Glomerular visceral epithelial cell (primary cell): Measurements from ENCODE around the gene SMTN.

ENCODE experiments used
- DNase-seq: peaks from one replicate; pipeline ENCODE4 v3.0.0-alpha.2; 2016; ENCODE audit errors: extremely low spot score

SMTN gene

DNA sequence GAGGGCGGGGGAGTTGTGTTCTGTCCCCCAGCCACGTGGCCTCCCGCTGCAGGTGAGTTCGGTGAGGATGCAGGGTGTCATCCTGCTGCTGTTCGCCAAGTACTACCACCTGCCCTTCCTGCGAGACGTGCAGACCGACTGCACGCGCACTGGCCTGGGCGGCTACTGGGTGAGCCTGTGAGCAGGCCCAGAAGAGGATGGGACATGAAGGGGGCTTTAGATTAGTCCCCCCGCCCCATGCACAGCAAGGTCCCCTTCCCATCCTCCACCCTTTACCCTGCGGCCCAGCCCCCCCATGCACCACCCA, 45.7 kb downstream of the SMTN start:
- DNase-seq: no peak

DNA sequence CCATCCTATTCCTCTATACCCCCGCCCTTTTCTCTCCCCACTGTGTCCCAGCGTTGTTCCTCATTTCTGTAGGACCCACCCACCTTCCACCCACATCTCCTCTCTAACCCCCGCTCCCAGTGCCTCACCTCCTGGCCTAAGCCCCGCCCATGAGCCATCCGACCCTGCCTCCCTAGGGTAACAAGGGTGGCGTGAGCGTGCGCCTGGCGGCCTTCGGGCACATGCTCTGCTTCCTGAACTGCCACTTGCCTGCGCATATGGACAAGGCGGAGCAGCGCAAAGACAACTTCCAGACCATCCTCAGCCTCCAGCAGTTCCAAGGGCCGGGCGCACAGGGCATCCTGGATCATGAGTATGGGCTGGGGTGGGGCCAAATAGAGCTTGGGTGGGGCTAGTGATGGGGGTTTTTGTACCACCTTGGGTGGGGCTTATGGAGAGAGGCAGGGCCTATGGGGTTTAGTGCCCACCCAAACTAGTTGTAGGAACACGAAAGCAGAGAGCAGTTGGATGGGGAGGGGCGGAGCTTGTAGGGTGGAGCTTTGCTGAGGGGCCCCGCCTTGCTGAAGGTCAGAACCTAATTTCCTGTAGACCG, 46.2 kb downstream of the SMTN start:
- no peak for DNase-seq

DNA sequence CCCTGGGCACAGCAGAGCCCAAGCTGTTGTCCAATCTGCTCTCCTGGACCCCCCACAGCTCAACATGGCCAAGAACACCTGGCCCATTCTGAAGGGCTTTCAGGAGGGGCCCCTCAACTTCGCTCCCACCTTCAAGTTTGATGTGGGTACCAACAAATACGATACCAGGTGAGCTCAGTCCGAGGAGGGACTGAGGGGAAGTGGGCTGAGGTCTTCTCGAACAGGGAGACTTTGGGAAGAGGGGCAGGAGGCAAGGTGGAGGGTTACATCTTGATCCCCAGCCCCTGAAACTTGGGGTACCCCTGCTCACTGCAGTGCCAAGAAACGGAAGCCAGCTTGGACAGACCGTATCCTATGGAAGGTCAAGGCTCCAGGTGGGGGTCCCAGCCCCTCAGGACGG, 47.0 kb downstream of the SMTN start:
- no peak for DNase-seq

DNA sequence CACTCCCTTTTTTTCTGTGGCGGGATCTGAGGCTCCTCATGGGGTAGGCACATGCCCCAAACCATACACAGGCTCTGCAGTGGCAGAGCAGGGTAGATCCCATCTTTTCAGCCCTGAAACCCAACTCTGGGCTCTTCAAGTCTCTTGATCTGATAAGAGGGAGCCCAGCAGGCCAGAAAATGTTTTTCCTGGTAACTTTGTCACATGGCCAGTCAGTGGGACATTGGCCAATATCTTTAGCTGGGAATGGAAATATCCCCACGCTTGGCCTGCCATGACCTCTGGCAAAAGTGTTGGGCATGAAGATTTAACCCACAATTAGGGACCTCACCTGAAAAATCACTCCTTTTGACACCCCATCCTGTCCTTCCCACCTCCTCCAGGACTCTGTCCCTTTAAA, 49.8 kb downstream of the SMTN start:
- DNase-seq: no peak

DNA sequence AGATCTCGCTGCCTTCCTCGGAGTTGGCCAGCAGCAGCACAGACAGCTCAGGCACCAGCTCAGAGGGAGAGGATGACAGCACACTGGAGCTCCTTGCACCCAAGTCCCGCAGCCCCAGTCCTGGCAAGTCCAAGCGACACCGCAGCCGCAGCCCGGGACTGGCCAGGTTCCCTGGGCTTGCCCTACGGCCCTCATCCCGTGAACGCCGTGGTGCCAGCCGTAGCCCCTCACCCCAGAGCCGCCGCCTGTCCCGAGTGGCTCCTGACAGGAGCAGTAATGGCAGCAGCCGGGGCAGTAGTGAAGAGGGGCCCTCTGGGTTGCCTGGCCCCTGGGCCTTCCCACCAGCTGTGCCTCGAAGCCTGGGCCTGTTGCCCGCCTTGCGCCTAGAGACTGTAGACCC, 52.8 kb downstream of the SMTN start:
- DNase-seq: no peak

DNA sequence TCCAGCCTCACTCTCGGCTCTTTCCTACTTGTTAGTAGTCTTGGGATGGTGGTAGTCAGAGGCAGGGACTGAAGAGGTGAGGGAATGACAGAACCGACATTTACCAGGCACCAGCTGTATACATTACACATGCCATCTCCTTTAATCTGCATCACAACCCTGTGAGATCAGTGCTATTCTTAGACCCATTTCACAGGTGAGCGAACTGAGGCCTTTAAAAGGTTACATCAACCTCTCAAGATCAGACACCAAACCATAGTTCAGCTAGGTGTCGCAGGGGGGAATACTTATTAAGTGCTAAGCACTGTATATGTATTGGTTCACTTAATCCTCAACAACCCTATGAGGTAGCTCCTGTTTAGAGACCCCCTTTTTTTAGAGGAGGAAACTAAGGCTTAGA, 53.6 kb downstream of the SMTN start:
- DNase-seq: no peak

DNA sequence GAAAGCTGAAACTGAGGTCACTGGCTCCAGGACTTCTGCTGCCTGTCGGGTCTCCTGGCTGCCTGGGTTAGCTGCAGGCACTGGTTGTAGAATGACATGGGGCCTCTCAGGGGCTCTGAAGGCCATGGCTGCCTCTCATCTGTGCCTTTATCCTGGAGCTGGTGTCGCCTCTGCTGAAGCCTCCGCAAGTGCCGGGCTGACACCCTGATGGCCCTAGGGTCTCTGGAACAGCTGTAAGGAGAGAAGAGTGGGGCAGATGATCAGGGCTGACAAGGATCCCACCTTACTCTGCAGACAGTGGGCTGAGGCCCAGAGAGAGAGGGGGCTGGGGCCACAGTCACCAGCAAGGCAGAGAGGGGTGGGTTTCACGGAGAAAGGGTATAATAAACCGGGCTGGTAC, 54.6 kb downstream of the SMTN start:
- no peak for DNase-seq

DNA sequence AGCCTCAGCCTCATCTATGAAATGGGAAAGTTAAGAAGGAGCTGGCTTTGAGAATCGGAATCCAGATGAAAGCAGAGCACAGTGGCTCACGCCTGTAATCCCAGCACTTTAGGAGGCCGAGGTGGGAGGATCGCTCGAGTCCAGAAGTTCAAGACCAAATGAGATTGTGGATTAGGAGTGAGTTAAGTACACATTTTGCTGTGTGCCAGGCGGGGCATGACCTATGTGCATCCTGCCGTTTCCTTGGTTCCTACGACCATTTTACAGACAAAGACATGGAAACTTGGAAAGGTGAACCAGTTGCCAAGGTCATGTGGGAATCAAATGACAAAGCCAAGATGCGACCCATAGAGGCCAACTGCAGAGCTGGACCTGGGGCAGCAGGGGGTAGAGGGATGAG, 55.0 kb downstream of the SMTN start:
- no peak for DNase-seq

DNA sequence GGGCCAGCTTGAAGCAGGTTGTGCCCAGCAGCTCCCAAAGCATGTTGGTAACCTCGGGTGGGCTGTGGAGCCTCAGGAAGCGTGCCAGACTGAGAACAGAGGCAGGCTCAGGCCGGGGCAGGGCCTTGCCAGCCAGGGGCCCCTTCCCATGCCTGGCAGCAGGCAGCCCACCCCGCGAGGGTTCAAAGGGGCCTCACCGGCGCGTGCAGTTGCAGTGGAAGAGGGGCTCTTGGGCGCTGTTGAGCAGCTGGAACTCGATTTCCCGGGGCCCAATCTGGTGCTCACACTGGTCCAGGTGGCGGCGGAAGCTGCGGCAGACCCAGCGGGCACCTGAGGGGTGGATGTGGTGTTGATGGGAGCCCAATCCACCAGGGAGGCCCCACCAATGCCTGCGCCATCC, 55.6 kb downstream of the SMTN start:
- no peak for DNase-seq

DNA sequence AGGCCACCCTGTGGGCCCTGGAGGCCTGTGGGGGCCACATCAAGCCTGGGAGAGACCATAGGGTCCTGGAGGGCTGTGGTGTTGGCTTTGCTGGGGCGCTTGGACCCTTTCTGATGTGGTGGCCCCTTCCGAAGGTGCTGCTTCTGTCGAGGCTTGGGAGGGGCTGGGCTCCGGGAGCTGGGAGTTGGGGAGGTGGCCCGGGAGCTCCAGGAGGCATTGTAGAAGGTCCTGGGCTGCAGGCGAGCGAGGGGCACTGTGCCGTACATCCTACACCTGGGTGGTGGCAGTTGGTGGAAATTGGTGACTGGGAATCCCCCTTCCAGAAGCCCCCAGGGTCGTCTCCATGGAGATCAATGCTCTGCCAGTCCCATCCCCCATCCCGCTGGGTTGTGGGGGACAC, 56.6 kb downstream of the SMTN start:
- no peak for DNase-seq

DNA sequence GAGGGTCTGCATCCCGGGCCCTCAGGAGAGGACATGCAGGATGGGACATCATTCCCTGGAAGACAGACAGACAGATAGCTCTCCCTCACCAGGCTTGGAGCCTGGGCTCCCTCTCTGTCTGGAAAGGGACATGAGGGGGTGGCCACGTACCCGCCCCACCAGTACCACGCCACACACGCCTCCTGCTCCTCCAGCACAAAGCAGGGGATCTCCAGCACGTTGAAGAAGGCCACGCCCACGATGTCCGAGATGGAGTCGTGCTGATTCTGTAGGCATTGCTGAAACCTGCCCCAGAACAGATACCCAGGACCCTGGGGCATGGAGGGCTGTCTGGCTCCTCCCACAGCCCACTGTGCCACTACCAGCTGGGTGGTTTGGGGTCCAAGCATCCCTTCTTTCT, 57.0 kb downstream of the SMTN start:
- no peak for DNase-seq

DNA sequence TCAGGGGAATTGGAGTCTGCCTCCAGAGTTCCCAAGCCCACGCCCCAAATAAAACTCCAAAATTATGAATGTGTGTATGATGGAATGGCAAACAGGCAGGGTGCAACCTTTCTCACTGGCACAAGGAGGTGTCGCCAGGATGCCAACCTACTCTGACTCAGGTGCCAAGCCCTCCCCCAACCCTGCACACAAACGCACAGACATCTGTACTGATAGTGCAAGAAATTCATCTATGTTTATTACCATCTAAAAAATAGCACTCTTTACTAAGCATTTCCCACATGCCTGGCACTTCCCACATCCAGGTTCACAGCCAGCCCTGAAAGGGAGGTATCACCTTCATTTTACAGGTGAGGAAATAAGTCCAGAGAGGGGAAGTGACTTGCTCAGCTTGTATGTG, 57.9 kb downstream of the SMTN start:
- no peak for DNase-seq

DNA sequence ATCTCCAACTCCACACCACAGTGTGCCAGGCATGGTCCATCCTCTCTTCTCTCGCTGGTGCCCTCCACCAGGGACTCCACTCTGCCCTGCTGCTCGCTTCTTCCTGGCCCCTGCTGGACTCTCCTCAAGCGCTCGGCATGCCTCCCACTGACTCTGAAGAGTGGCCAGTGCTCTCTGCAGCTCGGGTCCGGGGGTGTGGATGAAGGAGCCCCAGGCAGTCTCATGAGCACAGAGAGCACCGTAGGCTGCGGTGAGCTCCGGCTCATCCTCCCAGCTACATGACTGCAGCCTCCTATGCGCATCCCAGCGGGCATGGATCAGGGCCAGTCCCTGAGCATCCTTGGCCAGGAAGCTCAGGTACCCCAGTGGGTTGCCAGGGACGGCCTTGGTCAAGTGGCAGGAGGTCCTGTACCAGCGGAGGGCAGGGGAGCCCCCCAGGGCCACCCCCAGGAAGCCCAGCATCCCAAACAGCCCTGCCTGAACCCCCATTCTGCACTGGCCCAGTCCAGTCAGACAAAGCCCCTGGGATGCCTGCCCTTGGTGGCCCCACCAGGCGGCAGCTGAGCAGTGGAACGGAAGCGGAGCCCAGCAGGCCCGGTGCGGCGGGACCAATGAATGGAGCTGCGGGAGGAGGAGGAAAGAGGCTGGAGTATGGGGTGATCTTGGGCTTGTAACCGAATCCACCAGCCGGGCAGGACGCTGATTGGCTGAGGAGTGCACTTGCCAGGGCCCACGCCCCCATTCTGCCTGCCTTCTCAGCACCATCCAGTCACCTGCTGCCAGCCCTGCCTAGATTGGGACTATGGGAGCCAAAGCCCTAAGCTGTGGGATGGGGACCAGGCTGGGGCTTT, 59.0 kb downstream of the SMTN start, which contains the start of gene PLA2G3:
TSS of gene PLA2G3 (minus strand) at position 643 of the 851 bp plus-strand sequence. CDS start at position 489, 154 bp downstream.
- peak; percentile 13 for DNase-seq

DNA sequence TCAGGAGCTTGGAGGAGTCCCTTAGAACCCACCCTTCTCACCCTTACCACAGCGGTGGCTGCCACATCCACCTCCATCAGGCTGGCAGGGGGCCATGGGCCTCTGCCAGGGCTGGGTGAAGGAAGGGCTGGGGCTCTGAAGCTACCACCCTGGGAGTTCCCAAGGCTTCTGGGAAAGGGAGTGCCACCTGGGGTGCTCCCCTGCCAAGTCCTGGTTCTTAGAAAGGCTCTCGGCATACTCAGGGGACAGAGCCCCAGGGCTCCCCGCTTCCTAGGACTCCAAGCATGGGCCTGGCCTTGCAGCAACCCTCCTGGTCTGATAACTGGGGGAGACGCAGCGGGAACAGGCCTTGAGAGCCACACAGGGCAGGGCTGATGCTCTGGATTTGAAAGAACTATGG, 59.6 kb downstream of the SMTN start:
- no peak for DNase-seq

DNA sequence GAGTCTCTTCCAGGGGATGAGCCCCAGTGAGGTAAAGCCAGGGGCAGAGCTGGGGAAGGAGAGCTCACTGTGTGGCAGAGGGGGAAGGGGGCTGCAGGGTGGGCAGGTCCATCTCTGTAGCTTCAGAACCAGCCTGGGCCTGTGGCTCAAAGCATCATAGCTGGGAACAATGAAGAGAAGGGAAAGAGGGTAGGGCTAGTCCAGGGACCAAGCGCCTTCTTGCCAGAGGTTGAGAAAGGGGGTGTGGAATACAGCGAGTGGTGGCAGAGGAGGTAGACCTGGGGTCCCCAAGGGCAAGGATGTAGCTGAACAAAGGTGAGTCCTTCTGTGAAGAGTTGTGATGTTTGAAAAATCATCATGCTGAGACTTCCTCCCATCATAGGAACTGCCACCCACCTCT, 60.4 kb downstream of the SMTN start:
- DNase-seq: no peak

DNA sequence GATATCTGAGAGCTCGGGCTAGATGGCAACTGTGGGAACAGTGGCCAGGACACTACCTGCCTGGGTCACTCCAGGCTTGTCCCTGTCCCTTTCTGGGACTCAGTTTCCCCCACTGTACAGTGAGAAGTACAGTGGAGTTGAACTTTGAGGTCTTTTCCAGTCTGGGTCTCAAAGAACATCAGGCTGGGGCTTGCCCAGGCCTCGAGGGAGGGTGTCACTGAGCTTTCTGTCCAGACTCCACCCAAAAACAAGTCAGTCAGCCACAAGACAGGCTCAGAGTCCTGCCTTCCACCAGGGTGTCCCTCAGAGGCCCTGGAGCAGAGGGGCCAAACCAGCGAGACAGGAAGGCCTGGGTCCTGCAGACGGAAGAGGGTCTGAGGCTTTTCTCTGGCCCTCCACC, 61.2 kb downstream of the SMTN start:
- no peak for DNase-seq

DNA sequence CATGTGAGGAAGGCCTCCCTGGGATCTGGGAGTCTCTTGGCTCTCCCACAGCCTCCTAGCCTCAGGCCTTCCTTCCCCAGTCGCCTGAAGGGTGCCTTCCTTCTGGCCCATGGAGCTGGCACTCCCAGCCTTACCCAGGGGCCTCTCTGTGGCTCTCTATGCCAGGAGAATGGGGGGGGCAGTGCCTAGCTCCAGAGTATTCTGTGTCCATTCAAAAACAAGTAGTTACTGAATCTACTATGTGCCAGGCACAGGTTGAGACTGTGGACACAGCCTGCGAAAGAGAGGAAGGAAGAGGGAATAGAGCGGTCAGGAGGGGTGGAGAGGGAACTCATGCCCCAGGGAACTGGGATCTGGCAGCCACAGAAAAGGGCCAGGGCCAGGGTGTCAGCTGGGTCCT, 61.9 kb downstream of the SMTN start:
- no peak for DNase-seq

DNA sequence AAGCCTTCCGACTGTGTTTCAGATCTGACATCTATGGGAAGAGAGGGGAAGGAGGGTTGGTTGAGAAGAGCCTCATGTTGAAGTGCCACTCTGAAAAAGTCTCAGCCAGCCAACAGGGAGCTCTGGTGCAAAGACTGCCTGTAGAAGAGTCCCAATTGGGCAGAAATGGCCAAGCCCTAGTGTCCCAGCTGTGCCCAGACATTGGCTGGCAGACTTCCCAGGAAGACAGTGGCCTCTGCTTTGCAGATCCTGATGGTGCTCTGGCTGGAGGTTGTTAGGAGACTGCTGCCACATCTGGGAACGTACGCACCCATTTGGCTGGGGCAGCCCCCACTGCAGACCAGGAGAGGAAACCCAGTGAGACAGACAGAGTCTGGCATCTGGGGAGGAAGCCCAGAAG, 62.4 kb downstream of the SMTN start:
- DNase-seq: no peak

DNA sequence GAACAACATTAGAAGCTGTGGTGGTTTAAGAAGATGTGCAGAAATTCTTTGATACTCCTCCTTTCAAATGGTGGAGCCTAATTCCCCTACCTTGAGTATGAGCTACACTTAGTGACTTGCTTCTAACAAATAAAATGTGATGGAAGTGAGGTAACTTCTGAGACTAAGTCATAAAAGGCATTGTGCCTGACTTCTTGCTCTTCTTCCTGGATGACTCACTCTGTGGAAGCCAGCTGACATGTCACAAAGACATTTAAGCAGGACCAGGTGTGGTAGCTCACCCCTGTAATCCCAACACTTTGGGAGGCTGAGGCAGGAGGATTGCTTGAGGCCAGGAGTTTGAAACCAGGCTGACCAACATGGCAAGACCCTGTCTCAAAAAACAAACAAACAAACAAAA, 63.1 kb downstream of the SMTN start:
- DNase-seq: no peak

DNA sequence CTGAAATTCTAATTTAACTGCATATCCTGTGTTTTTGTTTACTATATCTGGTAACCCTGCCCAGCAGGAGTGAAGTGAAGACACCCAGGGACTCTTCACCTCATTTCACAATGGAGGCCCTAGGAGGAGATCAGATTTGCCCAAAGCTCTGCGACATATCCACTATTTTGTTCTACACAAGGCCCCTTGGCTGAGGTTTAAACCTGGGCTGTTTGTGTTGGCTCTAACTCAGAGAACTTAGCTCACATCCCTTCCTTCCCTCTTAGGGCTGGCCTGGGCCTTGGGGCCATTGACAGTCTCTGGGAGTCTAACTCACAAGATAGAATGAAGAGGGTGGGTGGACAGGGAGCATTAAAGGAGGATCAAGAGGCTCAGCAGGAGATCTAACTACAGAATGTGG, 67.4 kb downstream of the SMTN start:
- no peak for DNase-seq

DNA sequence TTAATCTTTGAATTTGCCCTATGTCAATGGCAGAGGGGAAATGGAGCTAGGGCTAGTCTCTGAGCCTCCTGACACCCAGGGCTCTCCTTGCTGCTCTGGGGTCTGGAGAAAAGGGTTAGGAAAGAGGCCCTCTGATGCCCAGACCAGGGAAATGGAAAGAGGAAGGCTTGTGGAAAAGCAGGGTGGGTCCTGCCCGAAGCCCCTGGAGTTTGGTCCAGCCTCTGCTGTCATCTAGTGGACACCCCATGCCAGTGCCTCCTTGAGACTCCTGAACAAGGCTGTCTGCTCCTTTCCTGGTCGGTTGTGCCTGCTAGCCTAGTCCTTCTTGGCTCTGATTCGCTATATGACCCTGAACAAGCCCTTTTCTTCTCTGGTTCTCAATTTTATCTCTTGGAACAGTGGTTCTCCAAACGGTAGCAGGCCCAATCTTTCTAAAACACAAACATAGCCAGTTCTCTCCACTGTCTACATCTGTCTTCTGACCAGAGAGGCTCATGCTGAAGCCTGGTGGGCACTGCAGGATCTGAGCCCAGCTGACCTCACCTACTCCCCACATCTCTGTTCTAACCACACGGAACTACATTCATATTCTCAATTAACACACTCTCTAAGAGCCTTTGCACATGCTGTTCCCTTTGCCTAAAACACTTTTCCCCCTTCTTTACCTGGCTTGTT, 68.0 kb downstream of the SMTN start:
- DNase-seq: peak; percentile 72

DNA sequence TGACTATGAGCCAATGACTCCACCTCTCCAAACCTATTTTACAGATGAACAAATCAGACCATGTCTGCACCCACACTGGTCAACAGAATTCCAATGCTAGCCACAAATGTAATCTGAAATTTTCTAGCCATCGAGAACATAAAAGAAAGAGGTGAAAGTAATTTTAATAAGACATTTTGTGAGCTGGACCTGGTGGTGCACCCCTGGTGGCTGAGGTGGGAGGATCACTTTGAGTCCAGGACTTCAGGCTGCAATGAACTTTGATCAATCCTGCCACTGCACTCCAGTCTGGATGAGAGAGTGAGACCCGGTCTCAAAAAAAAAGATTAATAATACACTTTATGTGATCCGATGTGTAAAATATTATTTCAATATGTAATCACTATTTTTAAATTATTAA, 69.5 kb downstream of the SMTN start:
- no peak for DNase-seq

DNA sequence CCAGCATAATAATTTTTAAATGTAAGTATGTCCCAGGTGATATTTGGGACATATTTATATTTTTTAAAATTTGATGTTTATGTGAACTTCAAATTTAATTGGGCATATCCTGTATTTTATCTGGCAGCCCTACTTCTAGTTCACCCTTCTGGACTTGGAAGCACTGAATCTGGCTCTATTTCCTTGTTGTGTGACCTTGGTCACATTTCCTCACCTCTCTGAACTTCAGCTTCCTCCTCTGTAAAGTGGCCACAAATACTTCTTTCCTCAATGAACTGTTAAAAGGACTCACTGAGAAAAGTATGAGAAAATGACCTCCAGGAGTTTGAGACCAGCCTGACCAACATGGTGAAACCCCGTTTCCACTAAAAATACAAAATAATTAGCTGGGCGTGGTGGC, 70.8 kb downstream of the SMTN start:
- no peak for DNase-seq
